OCI-LY1 (cell line): Measurements from ENCODE around the gene VPS37D.

ENCODE experiments used
- EZH2 ChIP-seq: fragments of 200-600 bp; sonication (generic), shearing (Covaris generic); IDR thresholded peaks from 2 replicates; pipeline ENCODE4 v1.8.0; 2017; ENCODE audit warnings: borderline replicate concordance, mixed run types, mild to moderate bottlenecking, antibody characterized with exemption, low read length, moderate library complexity, mixed read lengths
- TF ChIP-seq, protein P1 (sequence below): fragments of 200-600 bp; sonication (generic), shearing (Covaris generic); IDR thresholded peaks from 2 replicates; pipeline ENCODE4 v1.5.1; 2017; ENCODE audit warnings: mild to moderate bottlenecking, antibody characterized with exemption, low read length, moderate library complexity, mixed read lengths

DNA sequence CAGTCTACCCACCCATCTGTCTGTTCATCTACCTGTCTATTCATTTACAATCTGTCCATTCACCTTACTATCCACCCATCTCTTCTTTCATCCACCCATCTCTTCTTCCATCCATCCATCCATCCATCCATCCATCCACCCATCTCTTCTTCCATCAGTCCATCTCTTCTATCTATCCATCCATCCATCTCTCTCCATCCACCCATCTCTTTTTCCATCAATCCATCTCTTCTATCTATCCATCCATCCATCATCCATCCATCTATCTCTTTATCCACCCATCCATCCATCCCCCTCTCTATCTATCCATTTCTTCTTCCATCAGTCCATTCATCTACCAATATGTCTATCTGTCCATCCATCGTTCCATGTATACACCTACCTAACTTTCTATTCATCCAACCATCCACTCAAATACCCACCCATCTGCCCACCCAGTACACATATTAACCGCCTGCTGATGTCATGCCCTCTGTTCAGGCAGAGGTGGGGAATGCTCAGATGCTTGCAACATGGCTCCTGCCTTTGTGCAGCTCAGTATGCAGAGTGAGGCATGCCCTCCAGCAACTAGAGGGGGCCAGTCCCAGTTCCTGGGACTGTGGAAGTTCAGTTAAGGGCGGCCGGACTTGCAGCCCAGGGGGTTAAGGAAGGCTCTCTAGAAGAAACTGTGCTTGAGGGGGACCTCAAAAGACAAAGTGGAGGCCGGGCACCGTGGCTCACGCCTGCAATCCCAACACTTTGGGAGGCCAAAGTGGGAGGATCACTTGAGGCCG lies 32.0 kb upstream of the VPS37D start:
- TF ChIP-seq, protein P1, sequence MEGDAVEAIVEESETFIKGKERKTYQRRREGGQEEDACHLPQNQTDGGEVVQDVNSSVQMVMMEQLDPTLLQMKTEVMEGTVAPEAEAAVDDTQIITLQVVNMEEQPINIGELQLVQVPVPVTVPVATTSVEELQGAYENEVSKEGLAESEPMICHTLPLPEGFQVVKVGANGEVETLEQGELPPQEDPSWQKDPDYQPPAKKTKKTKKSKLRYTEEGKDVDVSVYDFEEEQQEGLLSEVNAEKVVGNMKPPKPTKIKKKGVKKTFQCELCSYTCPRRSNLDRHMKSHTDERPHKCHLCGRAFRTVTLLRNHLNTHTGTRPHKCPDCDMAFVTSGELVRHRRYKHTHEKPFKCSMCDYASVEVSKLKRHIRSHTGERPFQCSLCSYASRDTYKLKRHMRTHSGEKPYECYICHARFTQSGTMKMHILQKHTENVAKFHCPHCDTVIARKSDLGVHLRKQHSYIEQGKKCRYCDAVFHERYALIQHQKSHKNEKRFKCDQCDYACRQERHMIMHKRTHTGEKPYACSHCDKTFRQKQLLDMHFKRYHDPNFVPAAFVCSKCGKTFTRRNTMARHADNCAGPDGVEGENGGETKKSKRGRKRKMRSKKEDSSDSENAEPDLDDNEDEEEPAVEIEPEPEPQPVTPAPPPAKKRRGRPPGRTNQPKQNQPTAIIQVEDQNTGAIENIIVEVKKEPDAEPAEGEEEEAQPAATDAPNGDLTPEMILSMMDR, result no peak
- no peak for TF ChIP-seq EZH2
